HG03520 (cell line): Measurements from ENCODE around the gene NUTM2D.
"Not testable (repeated sequence)": the region's sequence is repeated elsewhere in the genome, so short reads cannot be mapped to it uniquely, and the experiment has no call there.

ENCODE experiments used
- ATAC-seq: cut with Tn5 transposase; IDR thresholded peaks from one replicate; pipeline ENCODE4 v1.9.1; 2021; ENCODE audit warnings: mild to moderate bottlenecking, moderate library complexity; ENCODE audit not compliant: unreplicated experiment

The NUTM2D gene

GRCh38 chr10:87374091-87374490, 16.5 kb downstream of the NUTM2D start:
- ATAC-seq: not testable (repeated sequence)

GRCh38 chr10:87379115-87379514, 21.6 kb downstream of the NUTM2D start:
- ATAC-seq: not testable (repeated sequence)

DNA sequence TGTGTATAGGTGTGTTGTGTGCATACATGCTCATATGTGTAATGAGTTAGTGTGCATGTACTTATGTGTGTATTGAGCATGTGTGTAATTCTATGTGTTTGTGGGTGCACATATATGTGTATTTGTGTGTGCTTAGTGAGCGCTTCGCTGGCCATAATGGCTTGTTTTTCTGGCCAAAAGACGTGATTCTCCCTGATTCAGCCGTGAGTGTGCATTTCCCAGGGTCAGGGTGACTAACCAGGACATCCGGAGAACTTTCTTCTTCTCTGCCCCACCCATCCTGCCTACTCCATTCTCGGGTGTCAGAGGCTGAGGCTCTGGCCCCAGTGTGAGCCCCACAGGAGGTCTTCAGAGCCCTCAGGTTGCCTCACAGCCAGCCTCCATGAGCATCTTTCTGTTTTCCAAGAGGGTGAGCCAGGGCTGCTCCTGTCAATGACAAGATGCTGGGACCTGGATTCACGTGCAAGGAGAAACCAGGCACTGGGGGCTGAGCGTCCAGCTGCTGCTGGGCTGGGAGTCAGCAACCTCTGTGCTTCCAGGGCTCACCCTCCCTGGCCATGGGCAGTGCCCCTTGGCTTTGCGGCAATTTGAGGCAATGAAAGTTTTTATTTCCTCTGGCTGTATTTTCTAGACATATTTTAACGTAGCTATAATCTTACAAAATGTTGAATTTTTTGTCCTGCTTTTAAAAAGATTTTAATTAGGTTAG, 25.8 kb downstream of the NUTM2D start:
- not testable (repeated sequence) for ATAC-seq

DNA sequence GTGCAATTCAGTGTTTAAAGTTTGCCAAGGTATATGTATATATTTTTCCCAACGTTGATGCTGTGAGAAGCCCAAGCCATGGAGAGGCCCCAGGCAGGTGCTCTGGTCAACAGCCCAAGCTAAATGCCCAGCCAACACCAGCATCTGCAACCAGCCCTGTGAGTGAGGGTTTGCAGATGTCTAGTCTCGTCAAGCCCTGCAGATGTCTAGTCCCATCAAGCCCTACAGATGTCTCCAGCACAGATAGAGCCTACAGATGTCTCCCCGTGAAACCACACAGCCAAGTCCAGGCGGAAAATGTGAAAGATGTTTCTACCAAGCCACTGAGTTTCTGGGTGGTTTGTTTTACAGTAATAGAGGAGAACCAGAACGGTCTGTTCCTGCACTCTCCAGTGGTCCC, 26.7 kb downstream of the NUTM2D start:
- ATAC-seq: not testable (repeated sequence)

- ATAC-seq: not testable (repeated sequence)
Observed at GRCh38 chr10:87385762-87386360, 28.3 kb downstream of the NUTM2D start.

- not testable (repeated sequence) for ATAC-seq
Observed at GRCh38 chr10:87391360-87391759, 33.8 kb downstream of the NUTM2D start.

DNA sequence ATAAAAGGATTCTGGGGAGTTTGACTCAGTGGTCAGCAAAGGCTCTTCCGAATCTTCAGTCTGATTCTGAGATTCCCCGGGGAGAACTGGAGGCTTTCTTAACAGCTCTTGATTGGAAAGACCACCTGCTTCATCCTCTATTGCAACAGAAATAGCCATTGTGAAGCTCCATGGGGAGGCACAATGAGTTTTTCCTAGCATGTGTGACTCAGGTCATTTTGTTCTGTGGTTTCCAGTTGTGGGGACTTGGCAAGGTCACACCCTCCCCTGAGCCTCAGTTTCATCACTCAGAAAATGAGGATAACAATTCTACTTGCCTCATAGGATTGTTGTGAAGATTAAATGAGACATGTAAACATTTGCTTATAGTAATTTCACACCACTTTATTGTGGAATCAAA, 38.7 kb downstream of the NUTM2D start:
- ATAC-seq: not testable (repeated sequence)

GRCh38 chr10:87398436-87398835, 40.9 kb downstream of the NUTM2D start:
- ATAC-seq: not testable (repeated sequence)

GRCh38 chr10:87407516-87408467, 50.2 kb downstream of the NUTM2D start:
- not testable (repeated sequence) for ATAC-seq

- not testable (repeated sequence) for ATAC-seq
Observed at GRCh38 chr10:87413921-87414320, 56.4 kb downstream of the NUTM2D start.
